GM12891 (cell line): ENCODE measurements around the gene ASB16.

Experiments used
- POLR2A ChIP-seq: IDR thresholded peaks from 2 replicates; pipeline ENCODE4 v1.6.1; 2011; ENCODE audit warnings: low read depth, low read length, control low read depth
- POLR2AphosphoS5 ChIP-seq: IDR thresholded peaks from 2 replicates; pipeline ENCODE4 v1.6.1; 2011; ENCODE audit warnings: low read depth, low read length, control low read depth

DNA sequence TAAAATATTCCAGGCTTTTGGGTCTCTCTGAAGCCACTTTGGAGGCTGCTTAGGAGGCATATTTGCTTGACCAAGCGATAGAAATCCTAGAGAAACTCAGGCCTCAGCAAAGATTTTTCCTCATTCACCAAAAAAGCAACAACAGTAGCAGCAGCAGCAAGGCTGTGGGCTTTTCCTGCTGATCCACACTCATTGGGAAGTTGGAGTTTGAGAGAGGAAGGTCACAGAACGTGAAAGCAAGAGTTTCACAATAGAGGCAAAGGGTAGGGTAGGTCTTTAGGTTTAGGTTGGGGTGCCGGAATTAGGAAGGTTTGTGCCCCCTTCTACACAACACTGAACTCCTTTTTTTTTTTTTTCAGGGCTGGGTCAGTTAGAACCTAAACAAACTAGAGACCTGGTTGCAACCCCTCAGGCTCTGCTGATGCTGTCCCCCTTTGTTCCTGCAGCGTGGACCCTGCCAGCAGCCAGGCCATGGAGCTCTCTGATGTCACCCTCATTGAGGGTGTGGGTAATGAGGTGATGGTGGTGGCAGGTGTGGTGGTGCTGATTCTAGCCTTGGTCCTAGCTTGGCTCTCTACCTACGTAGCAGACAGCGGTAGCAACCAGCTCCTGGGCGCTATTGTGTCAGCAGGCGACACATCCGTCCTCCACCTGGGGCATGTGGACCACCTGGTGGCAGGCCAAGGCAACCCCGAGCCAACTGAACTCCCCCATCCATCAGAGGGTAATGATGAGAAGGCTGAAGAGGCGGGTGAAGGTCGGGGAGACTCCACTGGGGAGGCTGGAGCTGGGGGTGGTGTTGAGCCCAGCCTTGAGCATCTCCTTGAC, 18.3 kb downstream of the ASB16 start:
- TF ChIP-seq POLR2AphosphoS5 (no peak), POLR2A (no peak; the same call in 1 of the 2 replicates)
